ENCODE measurements around the gene THRAP3. TPM values are rescaled to one million over a fixed set of nuclear protein-coding genes. Genes with fewer than 3 reads are reported as not detected.

THRAP3 gene
- total and polyA plus RNA-seq, 12 donors: 22.8 to 109 (median 98.9) TPM

GRCh38 chr1:36204347-36204909, 19.8 kb upstream of the THRAP3 start:
- TF ChIP-seq, protein P1, sequence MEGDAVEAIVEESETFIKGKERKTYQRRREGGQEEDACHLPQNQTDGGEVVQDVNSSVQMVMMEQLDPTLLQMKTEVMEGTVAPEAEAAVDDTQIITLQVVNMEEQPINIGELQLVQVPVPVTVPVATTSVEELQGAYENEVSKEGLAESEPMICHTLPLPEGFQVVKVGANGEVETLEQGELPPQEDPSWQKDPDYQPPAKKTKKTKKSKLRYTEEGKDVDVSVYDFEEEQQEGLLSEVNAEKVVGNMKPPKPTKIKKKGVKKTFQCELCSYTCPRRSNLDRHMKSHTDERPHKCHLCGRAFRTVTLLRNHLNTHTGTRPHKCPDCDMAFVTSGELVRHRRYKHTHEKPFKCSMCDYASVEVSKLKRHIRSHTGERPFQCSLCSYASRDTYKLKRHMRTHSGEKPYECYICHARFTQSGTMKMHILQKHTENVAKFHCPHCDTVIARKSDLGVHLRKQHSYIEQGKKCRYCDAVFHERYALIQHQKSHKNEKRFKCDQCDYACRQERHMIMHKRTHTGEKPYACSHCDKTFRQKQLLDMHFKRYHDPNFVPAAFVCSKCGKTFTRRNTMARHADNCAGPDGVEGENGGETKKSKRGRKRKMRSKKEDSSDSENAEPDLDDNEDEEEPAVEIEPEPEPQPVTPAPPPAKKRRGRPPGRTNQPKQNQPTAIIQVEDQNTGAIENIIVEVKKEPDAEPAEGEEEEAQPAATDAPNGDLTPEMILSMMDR (IDR thresholded peaks at IDR 0.05): no peak
- H3K4me3 ChIP-seq: no peak overlapping the region
- peak in 6 of 8 donors; percentile 6 to 40 (median 24) for ATAC-seq
- no peaks in the 10 kb centered on the region for H3K9me3 ChIP-seq
- H3K27me3 ChIP-seq: no peaks in the 10 kb centered on the region
- H3K4me1 ChIP-seq: peaks cover 8 to 60% (median 33%) of the 10 kb centered on the region in 9 donors
- peak; percentile 38 to 51 for DNase-seq
- intact Hi-C loops (cut with DNase I): loop anchor here in 1 of 10 donors (5.0 kb wide), 1 partner anchor 83 kb away; no protein-coding TSS in a partner anchor
- 52 to 61% methylated on average over 6 of the region's 6 CpGs for WGBS, 2 donors
- no peaks in the 10 kb centered on the region for H3K36me3 ChIP-seq
- peak overlapping the region; percentile 71 to 96 (median 88) for H3K27ac ChIP-seq

GRCh38 chr1:36206323-36206858, 17.9 kb upstream of the THRAP3 start:
- no peaks in the 10 kb centered on the region for H3K36me3 ChIP-seq
- H3K27me3 ChIP-seq: no peaks in the 10 kb centered on the region
- H3K9me3 ChIP-seq: no peaks in the 10 kb centered on the region
- H3K4me3 ChIP-seq: no peak overlapping the region
- H3K27ac ChIP-seq: peak overlapping the region in 4 of 10 donors; percentile 48 to 61 (median 52)
- TF ChIP-seq, protein P1 (IDR thresholded peaks at IDR 0.05): no peak
- intact Hi-C loops (cut with DNase I): no loop called here
- ATAC-seq (no peak), DNase-seq (no peak)
- 90 to 93% methylated on average over 3 of the region's 3 CpGs for WGBS, 2 donors
- peaks cover 3 to 45% (median 23%) of the 10 kb centered on the region in 9 donors for H3K4me1 ChIP-seq

- TF ChIP-seq, protein P1 (IDR thresholded peaks at IDR 0.05): no peak
- intact Hi-C loops (cut with DNase I): no loop called here
- H3K27me3 ChIP-seq: no peaks in the 10 kb centered on the region
- peak in 5 of 8 donors; percentile 28 to 57 (median 42) for ATAC-seq
- no peak overlapping the region for H3K4me3 ChIP-seq
- H3K27ac ChIP-seq: peak overlapping the region in 9 of 10 donors; percentile 1 to 61 (median 48)
- WGBS, 2 donors: 38 to 39% methylated on average over 6 of the region's 6 CpGs
- H3K36me3 ChIP-seq: no peaks in the 10 kb centered on the region
- peaks cover 3 to 45% (median 19%) of the 10 kb centered on the region in 9 donors for H3K4me1 ChIP-seq
- peak; percentile 53 to 61 for DNase-seq
- H3K9me3 ChIP-seq: no peaks in the 10 kb centered on the region
Observed at GRCh38 chr1:36207339-36207738, 16.9 kb upstream of the THRAP3 start.

- TF ChIP-seq, protein P1 (IDR thresholded peaks at IDR 0.05): no peak
- peak overlapping the region in 3 of 10 donors; percentile 2 to 14 (median 5) for H3K27ac ChIP-seq
- H3K9me3 ChIP-seq: no peaks in the 10 kb centered on the region
- no peaks in the 10 kb centered on the region for H3K27me3 ChIP-seq
- intact Hi-C loops (cut with DNase I): no loop called here
- 72 to 79% methylated on average over 6 of the region's 6 CpGs for WGBS, 2 donors
- DNase-seq (no peak), ATAC-seq (peak in 1 of 8 donors; percentile 45)
- H3K4me3 ChIP-seq: no peak overlapping the region
- peaks cover 3 to 38% (median 12%) of the 10 kb centered on the region in 9 donors for H3K4me1 ChIP-seq
- H3K36me3 ChIP-seq: no peaks in the 10 kb centered on the region
Observed at GRCh38 chr1:36208978-36209703, 15.1 kb upstream of the THRAP3 start.
